Upper lobe of right lung (tissue), 1 donor: Measurements from ENCODE around the gene KRTAP5-3. TPM values are rescaled to one million over a fixed set of nuclear protein-coding genes. Genes with fewer than 3 reads are reported as not detected.
A peak's percentile ranks its signal among the peaks of the same experiment; 100 is the strongest.

ENCODE experiments used
- ATAC-seq: fragments of 200-7000 bp; cut with Tn5 transposase; one replicate; pipeline ENCODE4 v1.9.1; 2020; ENCODE audit warnings: mild to moderate bottlenecking, moderate library complexity
- DNase-seq: peaks from one replicate; pipeline ENCODE4 v3.0.0-alpha.2; 2020
- H3K27ac ChIP-seq: fragments of 200-600 bp; one replicate; pipeline ENCODE4 v1.8.0; 2022
- H3K27me3 ChIP-seq: fragments of 200-600 bp; one replicate; pipeline ENCODE4 v1.8.0; 2022; ENCODE audit warnings: mild to moderate bottlenecking
- H3K36me3 ChIP-seq: fragments of 200-600 bp; one replicate; pipeline ENCODE4 v1.8.0; 2022
- H3K4me1 ChIP-seq: fragments of 200-600 bp; one replicate; pipeline ENCODE4 v1.8.0; 2022
- H3K4me3 ChIP-seq: fragments of 200-600 bp; one replicate; pipeline ENCODE4 v1.8.0; 2022; ENCODE audit warnings: mild to moderate bottlenecking
- H3K9me3 ChIP-seq: fragments of 200-600 bp; one replicate; pipeline ENCODE4 v1.8.0; 2022
- CTCF ChIP-seq: fragments of 200-600 bp; IDR thresholded peaks from one replicate; pipeline ENCODE4 v1.8.0; 2022; ENCODE audit warnings: antibody characterized with exemption
- intact Hi-C: fragments of 100-400 bp; cut with DNase I; formaldehyde crosslinking; loops from one replicate; pipeline ENCODE4 v1.11.0; 2022
- total RNA-seq: library from RNA; stranded (reverse); fragmentation: NEBNext Ultra II Directional; extraction: Animal tissue kit (Norgen Biotek cat#: 25700); gene quantifications from one replicate; pipeline ENCODE4 v1.2.1, GENCODE V29; 2021
- donor health status: DM: no; HTN: yes; CAD: no; lungs with severe emphysema.

KRTAP5-3 gene
- total RNA-seq, 1 donor from 2014 or later = not detected

GRCh38 chr11:1563149-1563638 lies 45.1 kb downstream of the KRTAP5-3 start:
- Histone ChIP-seq H3K9me3 (no peaks in the 10 kb centered on the region), H3K36me3 (no peaks in the 10 kb centered on the region), H3K27ac (no peak overlapping the region), H3K4me3 (no peak overlapping the region), H3K4me1 (peaks cover 18% of the 10 kb centered on the region), H3K27me3 (no peaks in the 10 kb centered on the region)
- no peak for TF ChIP-seq CTCF
- intact Hi-C loops = no loop called here
- no peak for DNase-seq
- no peak for ATAC-seq

DNA sequence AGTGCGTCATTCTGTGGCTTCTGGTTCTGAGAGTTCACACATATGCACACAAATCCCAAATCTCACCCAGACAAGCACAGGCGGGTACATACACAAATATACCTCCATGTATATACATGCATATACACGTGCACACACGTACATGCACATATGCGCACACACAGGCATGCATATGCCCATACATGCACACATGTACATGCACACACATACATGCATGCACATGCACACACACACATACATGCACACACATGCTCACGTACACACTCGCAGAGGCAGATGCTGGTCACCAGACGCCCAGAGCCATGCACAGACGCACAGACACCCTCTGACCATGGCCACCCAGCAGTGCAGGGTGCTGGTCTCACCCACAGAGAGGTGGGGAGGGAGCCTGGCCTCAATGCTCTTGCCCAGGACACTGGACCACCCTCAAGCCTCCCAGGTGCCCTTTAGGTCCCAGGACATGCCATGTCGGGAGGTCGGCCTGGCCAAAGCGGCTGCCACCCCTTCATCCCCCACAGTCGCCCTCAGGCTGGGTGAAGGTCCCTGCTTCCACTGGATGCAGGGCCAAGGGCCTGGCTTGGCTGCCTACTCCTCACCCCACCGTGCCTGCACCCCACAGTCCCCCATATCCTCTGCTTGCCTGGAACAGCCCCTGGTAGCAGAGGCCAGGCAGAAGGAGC lies 45.7 kb downstream of the KRTAP5-3 start:
- intact Hi-C loops = no loop called here
- Histone ChIP-seq H3K27me3 (no peaks in the 10 kb centered on the region), H3K4me3 (no peak overlapping the region), H3K9me3 (no peaks in the 10 kb centered on the region), H3K36me3 (no peaks in the 10 kb centered on the region), H3K27ac (no peak overlapping the region), H3K4me1 (peaks cover 24% of the 10 kb centered on the region)
- DNase-seq = peak; percentile 62
- TF ChIP-seq CTCF = no peak
- ATAC-seq = no peak

- no peak overlapping the region for H3K27ac ChIP-seq
- no peaks in the 10 kb centered on the region for H3K9me3 ChIP-seq
- H3K4me3 ChIP-seq = no peak overlapping the region
- TF ChIP-seq CTCF = no peak
- DNase-seq (peak; percentile 56), ATAC-seq (no peak)
- H3K36me3 ChIP-seq = no peaks in the 10 kb centered on the region
- intact Hi-C loops = no loop called here
- H3K27me3 ChIP-seq = no peaks in the 10 kb centered on the region
- peaks cover 26% of the 10 kb centered on the region for H3K4me1 ChIP-seq
Observed at GRCh38 chr11:1561955-1562354, 46.3 kb downstream of the KRTAP5-3 start.

DNA sequence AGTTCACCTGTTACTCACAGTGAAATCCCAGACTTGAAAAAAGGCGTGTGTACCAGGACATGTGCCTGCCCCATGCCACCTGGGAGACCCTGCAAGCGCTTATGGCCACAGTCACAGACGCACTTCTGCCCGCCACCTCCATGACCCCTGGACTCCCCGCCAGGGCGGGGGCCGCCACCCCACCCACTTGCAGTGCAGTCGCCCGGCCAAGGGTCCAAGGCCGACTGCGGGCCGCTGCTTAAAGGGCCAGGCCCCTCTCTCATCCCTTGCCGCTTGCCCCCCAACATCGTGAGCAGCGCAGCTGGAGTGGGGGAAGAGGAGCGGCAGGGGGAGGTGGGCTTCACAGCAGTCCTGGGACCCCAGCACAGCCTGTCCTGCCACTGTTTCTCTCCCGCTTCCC lies 47.0 kb downstream of the KRTAP5-3 start:
- Histone ChIP-seq H3K27me3 (no peaks in the 10 kb centered on the region), H3K4me3 (no peak overlapping the region), H3K27ac (no peak overlapping the region), H3K36me3 (no peaks in the 10 kb centered on the region), H3K4me1 (peaks cover 26% of the 10 kb centered on the region), H3K9me3 (no peaks in the 10 kb centered on the region)
- intact Hi-C loops = no loop called here
- ATAC-seq = no peak
- TF ChIP-seq CTCF = no peak
- DNase-seq = peak; percentile 58

DNA sequence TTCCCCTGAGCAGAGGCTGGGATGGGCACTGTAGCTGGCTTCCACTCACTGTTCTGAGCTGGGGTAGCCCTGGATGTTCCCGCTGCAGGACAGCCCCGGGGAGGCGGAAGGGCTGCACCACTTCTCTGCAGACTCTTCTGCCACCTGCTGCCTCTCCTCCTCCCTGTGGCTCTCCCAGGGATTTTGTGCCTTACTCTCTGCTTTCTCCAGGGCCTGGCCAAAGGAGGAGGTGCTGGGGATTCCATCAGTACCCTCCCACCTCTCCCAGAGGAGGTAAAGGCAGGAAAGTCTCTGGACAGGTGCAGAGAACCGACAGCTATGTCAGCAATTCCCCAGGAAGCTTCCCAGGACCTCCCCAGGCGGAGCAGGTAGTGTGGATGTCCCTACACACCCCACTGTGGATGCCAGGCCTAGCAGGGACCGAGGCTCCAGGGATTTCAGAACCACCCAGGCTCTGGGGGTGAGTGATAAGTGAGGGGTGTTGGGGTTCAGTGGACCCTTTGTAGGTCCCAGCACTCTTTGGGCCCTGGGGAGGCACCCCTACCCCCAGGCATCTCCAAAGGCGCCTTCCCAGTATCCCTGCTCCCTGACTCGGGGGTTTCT lies 47.5 kb downstream of the KRTAP5-3 start:
- DNase-seq (no peak), ATAC-seq (no peak)
- Histone ChIP-seq H3K36me3 (no peaks in the 10 kb centered on the region), H3K27me3 (no peaks in the 10 kb centered on the region), H3K27ac (no peak overlapping the region), H3K4me3 (no peak overlapping the region), H3K4me1 (peaks cover 26% of the 10 kb centered on the region), H3K9me3 (no peaks in the 10 kb centered on the region)
- intact Hi-C loops = no loop called here
- no peak for TF ChIP-seq CTCF
